Renal cortex interstitium (tissue), 15 donors: ENCODE data around the gene NAPSA. TPM values are rescaled to one million over a fixed set of nuclear protein-coding genes. Genes with fewer than 3 reads are reported as not detected.
"Not testable (repeated sequence)": the region's sequence is repeated elsewhere in the genome, so short reads cannot be mapped to it uniquely, and the experiment has no call there.

ENCODE experiments used
- DNase-seq, 11 donors: peaks; one replicate each; pipeline ENCODE4 v3.0.0-alpha.2; 2013; ENCODE audit warnings: low read depth in 9 of 11, low spot score in 4 of 11; ENCODE audit errors: extremely low read depth in 1 of 11
- long read RNA-seq, 16 experiments: transcript quantifications; one replicate each; lab custom pipeline, GENCODE V29; 2026
- polyA plus RNA-seq, 3 donors: library from polyadenylated mRNA; unstranded; fragments of 120-200 nt; gene quantifications; one replicate each; pipeline ENCODE4 v1.2.1, GENCODE V29; 2013; ENCODE audit not compliant: insufficient read length in 3 of 3

The NAPSA gene
- polyA plus RNA-seq, result 10 to 100 TPM in 1 of 3 donors, 1 to 10 TPM in 2; 9.3 to 15.3 (median 9.8) TPM
- long read RNA-seq, donor 1, partial matches to known transcripts, result 0 of 1 reads
- long read RNA-seq, donor 1, other reads (novel, unspliced or antisense), result 0 of 1 reads
- long read RNA-seq, donor 2, result 0 reads
- long read RNA-seq, donor 3, partial matches to known transcripts, result 0 of 5 reads
- long read RNA-seq, donor 3, other reads (novel, unspliced or antisense), result 0 of 5 reads
- long read RNA-seq, donor 4, partial matches to known transcripts, result 0 of 1 reads
- long read RNA-seq, donor 4, other reads (novel, unspliced or antisense), result 0 of 1 reads
- long read RNA-seq, donor 5, partial matches to known transcripts, result 0 of 3 reads
- long read RNA-seq, donor 5, other reads (novel, unspliced or antisense), result 0 of 3 reads
- long read RNA-seq, donor 6, partial matches to known transcripts, result 0 of 5 reads
- long read RNA-seq, donor 6, other reads (novel, unspliced or antisense), result 0 of 5 reads
- long read RNA-seq, donor 7, partial matches to known transcripts, result 0 of 2 reads
- long read RNA-seq, donor 7, other reads (novel, unspliced or antisense), result 0 of 2 reads
- long read RNA-seq, donor 8, partial matches to known transcripts, result 0 of 5 reads
- long read RNA-seq, donor 8, other reads (novel, unspliced or antisense), result 0 of 5 reads
- long read RNA-seq, donor 9, partial matches to known transcripts, result 0 of 1 reads
- long read RNA-seq, donor 9, other reads (novel, unspliced or antisense), result 0 of 1 reads
- long read RNA-seq, donor 10, partial matches to known transcripts, result 0 of 3 reads
- long read RNA-seq, donor 10, other reads (novel, unspliced or antisense), result 0 of 3 reads
- long read RNA-seq, donor 11, partial matches to known transcripts, result 0 of 3 reads
- long read RNA-seq, donor 11, other reads (novel, unspliced or antisense), result 0 of 3 reads
- long read RNA-seq, donor 12, result 0 reads
- long read RNA-seq, donor 13, partial matches to known transcripts, result 0 of 3 reads
- long read RNA-seq, donor 13, other reads (novel, unspliced or antisense), result 0 of 3 reads
- long read RNA-seq, donor 14, partial matches to known transcripts, result 0 of 2 reads
- long read RNA-seq, donor 14, other reads (novel, unspliced or antisense), result 0 of 2 reads
- long read RNA-seq, donor 15, partial matches to known transcripts, result 0 of 1 reads
- long read RNA-seq, donor 15, other reads (novel, unspliced or antisense), result 0 of 1 reads
- long read RNA-seq, donor 16, partial matches to known transcripts, result 0 of 2 reads
- long read RNA-seq, donor 16, other reads (novel, unspliced or antisense), result 0 of 2 reads

- DNase-seq, result no peak
Measured at GRCh38 chr19:50365434-50366306, at the start of gene NAPSA. Gene NAPSA, minus strand, starts transcription at chr19:50365639. Its CDS starts 18 bp downstream, at chr19:50365621.

- DNase-seq, result no peak
Measured at GRCh38 chr19:50413531-50413930, 48.1 kb upstream of the NAPSA start.

GRCh38 chr19:50413096-50413495 is 47.7 kb upstream of the NAPSA start:
- no peak for DNase-seq

GRCh38 chr19:50412419-50412818 is 47.0 kb upstream of the NAPSA start:
- no peak for DNase-seq

- DNase-seq, result no peak
Measured at GRCh38 chr19:50410109-50410508, 44.7 kb upstream of the NAPSA start.

- DNase-seq, result no peak
Measured at GRCh38 chr19:50409347-50409746, 43.9 kb upstream of the NAPSA start.

- DNase-seq, result no peak
Measured at GRCh38 chr19:50406829-50407228, 41.4 kb upstream of the NAPSA start.

GRCh38 chr19:50406156-50406820 is 40.8 kb upstream of the NAPSA start:
- no peak for DNase-seq

GRCh38 chr19:50402544-50403301 is 37.3 kb upstream of the NAPSA start:
- no peak for DNase-seq

- no peak for DNase-seq
Measured at GRCh38 chr19:50401605-50402450, 36.4 kb upstream of the NAPSA start.

GRCh38 chr19:50399368-50399745 is 33.9 kb upstream of the NAPSA start:
- no peak for DNase-seq

GRCh38 chr19:50398675-50399367 is 33.4 kb upstream of the NAPSA start:
- no peak for DNase-seq

GRCh38 chr19:50394017-50394416 is 28.6 kb upstream of the NAPSA start:
- no peak for DNase-seq

GRCh38 chr19:50393589-50393988 is 28.1 kb upstream of the NAPSA start:
- DNase-seq, result no peak

GRCh38 chr19:50392759-50393158 is 27.3 kb upstream of the NAPSA start:
- DNase-seq, result no peak

- not testable (repeated sequence) for DNase-seq
Measured at GRCh38 chr19:50390952-50391351, 25.5 kb upstream of the NAPSA start.
